Dedifferentiated amniotic fluid mesenchymal stem cell (primary cell): ENCODE results near the gene FAM98C.
A peak's percentile ranks its signal among the peaks of the same experiment; 100 is the strongest.

Experiments used
- DNase-seq: peaks from one replicate; pipeline ENCODE4 v3.0.0-alpha.2; 2016; ENCODE audit errors: extremely low spot score

The FAM98C gene

GRCh38 chr19:38377052-38377451, 25.8 kb upstream of the FAM98C start:
- no peak for DNase-seq

GRCh38 chr19:38378866-38379265, 24.0 kb upstream of the FAM98C start:
- no peak for DNase-seq

- no peak for DNase-seq
Measured at GRCh38 chr19:38381138-38381537, 21.8 kb upstream of the FAM98C start.

GRCh38 chr19:38383184-38383583, 19.7 kb upstream of the FAM98C start:
- no peak for DNase-seq

DNA sequence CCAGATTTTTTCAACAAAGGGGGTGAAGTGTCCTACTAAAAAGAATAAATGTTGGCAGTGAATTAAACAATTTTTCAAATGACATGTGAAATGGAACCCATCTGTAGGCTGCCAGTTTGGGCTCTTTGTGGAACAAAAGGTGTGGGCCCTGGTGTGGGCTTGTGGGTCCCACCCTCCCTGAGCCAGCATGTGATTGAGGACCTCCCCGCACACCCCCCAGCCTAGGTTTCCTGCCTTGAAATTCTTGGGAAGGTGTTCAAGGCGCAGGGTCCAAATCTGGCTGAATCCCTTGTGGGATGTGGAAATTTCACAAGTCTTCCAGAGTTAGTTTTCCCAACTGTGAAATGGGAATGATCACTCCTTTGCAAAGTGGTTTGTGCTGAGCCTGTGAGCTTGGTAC, 19.1 kb upstream of the FAM98C start:
- no peak for DNase-seq

DNA sequence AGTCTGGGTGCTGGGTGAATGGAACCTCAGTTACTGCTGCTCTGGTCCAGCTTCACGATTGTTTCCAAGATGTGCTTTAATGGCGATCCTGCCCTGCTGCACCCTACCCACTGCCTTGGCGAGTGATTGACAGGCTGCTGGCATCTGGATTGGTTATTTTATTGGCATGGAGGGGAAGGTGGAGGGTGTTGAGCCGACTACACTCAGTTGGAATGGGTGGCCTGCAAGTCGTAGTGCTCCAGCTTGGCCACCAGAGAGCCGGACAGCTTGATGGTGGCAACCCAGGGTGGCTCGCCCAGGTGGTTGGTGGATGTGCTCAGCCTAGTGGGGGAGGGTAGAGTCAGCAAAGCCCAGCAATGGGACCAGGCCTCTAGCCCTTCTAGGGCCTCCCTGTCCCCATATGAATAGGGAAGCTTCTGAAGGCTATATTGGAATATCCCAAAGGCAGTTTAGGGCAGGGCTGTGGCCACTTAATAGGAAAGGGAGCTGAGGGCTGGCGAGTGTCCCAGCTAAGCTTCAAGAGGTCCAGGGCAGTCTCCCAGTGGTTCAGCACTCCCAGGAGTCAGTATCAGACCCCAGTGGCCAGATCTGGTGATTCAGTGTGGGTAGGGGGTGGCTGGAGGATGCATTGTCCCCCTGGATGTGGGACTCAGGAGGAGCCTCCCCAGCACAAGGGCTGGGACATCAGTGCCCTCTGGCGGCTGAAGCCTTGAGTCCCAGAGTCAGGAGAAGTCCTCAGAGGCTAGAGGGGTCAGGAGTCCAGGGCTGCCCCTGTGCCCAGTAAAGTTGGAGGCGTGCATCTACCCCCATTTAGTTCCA, 18.5 kb upstream of the FAM98C start:
- no peak for DNase-seq

DNA sequence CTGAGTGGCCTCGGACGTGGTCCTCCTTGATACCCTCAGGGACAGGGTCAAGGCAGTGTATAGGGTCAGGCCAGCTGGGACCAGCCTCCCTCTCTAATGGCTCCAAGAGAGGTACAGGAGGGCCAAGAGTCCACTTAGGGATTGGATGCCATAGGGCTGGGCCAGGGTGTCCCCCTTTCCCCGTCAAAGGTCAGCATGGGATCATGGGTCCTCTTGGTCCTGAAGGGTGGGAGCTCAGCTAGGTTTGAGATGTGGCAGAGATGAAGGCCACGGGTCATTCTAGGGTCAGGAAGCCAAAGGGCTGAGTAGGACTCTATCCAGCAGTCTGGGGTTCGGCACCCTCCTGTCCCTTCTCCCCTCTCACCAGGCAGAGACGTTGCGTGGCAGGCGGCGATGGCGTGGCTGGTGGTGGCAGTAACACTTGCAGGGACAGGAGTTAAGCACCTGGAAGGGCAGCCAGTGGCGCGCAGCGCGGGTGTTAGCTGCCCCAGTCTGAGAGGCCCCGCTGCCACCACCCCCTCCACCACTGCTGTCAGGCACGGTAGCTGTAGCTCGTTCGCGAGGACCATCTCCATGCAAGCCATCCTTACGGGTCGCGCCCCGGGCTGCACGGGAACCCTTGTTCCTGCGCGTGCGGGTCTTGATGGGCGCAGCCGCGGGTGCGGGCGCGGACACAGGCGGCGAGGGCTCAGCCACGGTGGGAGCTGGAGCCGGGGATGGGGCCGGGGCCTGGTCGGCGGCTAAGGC, 17.7 kb upstream of the FAM98C start:
- no peak for DNase-seq

- no peak for DNase-seq
Measured at GRCh38 chr19:38385804-38386257, 17.1 kb upstream of the FAM98C start.

DNA sequence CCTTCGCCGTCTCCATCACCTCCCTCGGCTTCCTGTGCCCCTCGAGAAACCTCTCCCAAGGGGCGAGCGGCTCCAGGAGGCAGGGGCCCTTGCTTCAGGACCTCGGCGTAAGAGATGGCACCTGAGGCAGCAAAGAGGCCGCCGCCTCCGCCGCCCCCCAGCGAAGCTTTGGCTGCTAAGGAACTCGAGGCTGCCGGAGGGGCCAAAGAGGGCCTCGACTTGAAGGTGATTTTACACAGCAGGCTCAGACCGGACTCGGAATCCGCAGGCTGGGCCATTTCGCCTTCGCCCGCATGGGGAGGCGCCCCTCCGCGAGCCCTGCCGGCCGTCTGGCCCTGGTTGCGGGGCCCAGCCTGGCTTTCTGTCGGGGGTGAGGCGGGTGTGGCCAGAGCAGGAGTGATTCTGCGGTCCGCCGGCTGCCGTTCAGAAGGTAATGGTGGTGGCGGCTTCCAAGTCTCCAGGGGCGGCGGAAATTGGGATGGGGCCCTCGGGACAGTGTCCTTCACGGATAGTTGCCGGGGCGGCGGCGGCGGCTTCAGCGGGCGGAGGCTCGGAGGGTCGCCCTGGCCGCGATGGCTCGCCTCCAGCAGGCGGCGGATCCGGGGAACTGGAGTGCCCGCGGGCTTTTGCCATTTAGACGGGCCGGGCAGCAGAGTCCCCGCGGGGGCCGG, 16.5 kb upstream of the FAM98C start:
- no peak for DNase-seq

DNA sequence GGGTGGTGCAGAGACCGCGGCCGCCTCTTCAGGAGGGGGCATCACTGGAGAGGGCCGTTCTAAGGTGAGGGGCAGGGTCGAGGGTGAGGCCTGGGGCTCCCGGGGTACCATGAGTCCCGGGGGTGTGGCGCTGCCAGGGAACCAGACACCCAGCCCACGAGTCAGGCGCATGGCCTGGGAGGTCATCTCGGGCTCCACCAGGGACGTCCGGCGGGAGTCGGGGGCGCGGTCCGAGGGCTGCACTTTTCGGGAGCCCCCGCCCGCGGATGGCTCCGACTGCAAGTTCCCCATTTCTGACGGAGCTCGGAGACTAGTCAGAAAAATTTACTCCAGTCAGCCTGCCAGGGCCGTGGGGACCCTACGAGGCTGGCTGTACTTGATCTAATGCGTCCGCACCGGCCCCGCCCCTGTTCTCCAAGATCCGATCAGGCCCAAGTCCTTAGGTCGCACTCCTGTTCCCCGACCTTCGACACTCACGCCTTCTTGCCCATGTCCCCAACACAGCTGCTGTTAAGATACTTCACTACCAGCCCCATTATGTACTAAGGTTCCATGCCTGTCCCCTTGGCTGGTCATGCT, 15.8 kb upstream of the FAM98C start:
- no peak for DNase-seq

GRCh38 chr19:38387550-38388348, 15.1 kb upstream of the FAM98C start, which contains the start of gene GGN:
Gene GGN (minus strand): TSS chr19:38388034. CDS start chr19:38387261, 773 bp downstream.
- peak; percentile 74 for DNase-seq

DNA sequence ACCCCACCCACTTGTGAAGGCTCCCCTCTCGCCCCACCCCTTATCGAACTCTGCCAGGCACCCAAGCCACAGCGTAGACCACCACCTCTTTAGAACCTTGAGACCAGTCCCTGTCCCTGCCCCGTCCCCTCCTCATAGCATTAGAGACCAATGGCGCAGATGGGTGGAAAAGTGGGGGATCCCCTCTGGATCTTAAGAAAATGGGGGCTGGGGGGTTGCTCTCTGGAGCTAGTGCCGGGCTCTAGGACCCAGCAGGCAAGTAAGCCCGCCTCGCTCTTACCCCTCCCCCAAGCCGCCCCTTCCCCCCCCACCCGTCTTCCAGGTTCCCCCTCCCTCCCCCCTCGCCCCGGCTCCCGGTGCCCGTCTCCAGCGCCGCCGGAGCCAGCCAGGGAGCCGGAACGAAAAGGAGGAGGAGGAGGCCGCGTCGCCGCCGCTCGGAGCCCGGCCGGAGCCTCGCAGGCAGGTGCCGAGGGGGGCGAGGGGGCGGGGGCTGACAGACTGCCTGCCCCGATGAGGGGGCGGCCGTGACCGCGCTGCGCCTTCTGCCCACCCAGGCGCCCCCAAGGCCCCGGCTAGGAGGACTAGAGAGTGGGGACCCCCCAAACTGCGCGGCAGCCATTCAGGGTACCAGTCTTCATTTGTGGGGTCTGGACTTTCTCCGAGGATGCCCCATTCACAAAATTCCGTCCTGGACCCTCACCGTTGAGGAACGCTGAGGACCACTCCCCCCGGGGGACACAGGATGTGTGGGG, 14.4 kb upstream of the FAM98C start, which contains the start of gene SPRED3:
SPRED3 (plus strand) TSS at position 349 of the 752 bp plus-strand sequence. CDS start 1,606 bp downstream, outside the sequence.
- DNase-seq: peak; percentile 18

DNA sequence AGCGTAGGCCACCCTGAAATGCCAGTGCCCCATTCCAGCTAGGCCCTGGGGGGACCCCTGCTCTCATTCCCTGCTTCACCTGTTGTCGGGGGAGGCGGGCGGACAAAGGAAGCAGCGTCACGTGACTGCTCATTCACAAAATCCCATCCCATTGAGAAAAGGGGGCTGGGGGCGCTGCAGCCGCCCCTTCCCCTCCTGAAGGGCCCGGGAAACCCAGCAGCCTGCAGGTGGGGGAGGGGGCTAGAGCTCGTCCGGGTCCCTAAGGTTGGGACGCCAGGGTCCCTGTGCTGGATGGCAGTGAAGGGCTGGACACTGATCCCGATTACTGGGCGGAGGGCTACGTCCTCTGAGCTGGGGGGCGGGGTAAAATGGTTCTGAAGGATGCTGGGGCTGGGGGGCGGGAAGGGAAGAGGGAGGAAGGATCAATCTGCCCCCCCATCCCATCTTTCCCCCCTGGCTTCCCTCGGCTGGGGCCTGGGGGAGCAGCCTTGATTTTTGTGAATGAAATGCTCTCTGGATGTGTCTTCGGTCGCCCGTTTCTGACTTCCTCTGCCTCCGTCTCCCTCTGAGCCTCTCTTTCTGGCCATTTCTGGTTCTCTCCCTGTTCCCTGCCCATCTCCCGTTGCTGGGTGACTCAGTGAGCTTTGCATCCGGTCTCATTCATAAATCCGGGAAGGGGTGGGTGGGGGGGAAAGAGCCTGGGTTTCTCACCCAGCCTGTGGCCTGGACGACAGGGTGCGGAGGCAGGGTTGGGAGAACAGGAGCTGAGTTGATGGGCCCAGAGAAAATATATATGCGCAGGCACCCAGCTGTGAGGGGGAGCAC, 13.6 kb upstream of the FAM98C start:
- peak; percentile 54 for DNase-seq

DNA sequence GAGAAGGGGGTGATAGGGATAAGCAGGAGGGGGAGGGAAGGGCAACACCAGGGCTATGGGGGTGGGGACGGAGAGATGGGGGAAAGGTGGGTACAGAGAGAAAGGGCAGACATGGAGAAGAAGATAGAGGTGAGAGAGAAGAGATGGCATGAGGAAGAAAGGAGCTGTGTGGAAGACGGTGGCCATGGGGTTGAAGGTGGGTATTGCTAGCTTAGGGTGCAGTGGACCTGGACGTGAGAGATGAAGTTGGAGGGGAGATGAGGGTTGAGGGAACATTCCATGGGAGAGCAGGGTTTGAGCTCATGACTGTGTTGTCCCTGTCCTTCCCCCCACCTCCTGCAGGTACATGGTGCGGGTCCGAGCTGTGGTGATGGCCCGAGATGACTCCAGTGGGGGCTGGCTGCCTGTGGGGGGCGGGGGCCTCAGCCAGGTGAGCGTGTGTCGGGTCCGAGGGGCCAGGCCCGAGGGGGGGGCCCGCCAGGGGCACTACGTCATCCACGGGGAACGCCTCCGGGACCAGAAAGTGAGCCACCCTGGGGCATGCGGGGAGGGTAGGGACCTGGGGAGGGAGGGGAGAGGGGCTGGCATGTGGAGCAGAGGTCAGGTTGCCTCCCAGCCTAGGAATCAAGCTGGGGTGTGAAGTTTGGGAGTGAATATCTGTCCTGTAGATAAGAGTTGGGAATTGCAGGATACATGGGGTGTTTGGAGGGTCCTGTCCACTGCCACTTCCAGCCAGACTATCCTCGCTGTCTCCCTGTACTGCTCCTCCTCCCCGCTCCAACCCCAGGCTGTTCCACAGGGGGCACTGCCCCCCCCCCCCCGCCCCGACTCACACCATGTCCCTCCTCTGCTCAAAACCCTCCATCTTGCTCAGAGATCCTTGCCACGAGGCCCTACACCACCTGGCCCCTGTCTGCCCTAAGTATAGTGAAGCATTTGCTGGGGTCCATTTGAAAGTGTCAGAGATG, 12.7 kb upstream of the FAM98C start:
- DNase-seq: no peak

- DNase-seq: no peak
Measured at GRCh38 chr19:38391911-38392464, 10.9 kb upstream of the FAM98C start.

DNA sequence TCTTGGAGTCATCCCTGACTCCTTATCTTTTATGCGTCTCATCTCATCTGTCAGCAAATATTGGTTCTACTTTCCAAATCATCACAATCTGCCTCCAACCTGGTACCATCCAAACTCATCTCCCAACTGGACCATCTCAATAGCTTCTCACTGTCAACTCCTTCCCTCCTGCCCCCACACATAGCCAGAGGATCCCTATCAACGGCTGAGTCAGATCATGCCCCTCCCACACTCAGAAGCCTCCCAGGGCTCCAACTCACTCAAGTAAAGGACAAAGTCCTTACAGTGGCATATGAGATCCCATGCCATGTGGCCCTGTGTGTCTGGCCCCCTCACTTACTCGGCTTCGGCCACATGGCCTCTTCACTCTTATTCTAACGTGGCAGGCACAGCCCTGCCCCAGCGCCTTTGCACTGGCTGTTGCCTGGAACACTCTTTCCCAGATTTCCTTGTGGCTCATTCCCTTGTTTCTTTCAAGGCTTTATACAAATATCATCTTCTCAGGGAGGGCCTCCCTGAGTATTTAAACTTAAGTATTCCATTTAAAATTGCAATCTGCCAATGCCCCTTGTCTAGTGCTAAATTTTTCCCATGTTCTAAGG, 10.1 kb upstream of the FAM98C start:
- no peak for DNase-seq

GRCh38 chr19:38394488-38394887, 8.4 kb upstream of the FAM98C start:
- no peak for DNase-seq
